Measurements from ENCODE around the gene TEN1. TPM values are rescaled to one million over a fixed set of nuclear protein-coding genes. Genes with fewer than 3 reads are reported as not detected.
"Not testable (repeated sequence)": the region's sequence is repeated elsewhere in the genome, so short reads cannot be mapped to it uniquely, and the experiment has no call there.

Gene TEN1
- total RNA-seq, 1 donor from 2014 or later, result 8.1 TPM

DNA sequence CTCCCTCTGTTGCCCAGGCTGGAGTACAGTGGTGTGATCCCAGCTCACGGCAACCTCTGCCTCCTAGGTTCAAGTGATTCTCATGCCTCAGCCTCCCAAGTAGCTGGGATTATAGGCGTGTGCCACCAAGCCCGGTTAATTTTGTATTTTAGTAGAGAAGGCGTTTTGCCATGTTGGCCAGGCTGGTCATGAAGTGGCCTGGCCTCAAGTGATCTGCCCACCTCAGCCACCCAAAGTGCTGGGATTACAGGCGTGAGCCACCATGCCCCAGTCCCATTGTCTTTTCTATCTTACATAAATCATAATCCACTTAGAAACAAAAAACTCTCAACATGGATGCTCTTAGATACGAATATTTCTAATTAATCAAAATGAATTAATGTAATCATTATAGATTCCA lies 3.9 kb upstream of the TEN1 start:
- DNase-seq (ENCODE audit: low spot score), result peak; percentile 27
- intact Hi-C loops (cut with DNase I); ATAC-seq: not testable (repeated sequence)

DNA sequence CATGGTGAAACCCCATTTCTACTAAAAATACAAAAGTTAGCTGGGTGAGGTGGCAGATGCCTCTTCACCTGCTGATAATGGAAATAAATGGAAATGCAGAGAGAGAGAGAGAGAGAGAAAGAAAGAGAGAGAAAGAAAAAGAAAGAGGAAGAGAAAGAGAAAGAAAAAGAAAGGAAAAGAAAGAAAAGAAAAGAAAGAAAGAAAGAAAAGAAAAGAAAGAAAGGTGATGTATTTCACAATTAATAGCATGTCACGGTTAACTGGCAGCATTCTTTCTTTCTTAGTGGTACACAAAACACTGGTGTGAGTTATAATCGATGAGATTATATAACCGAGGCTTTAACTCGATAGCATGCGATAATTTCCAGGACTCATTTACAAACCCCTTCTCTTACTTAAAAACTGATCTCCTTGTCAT lies 3.3 kb upstream of the TEN1 start:
- intact Hi-C loops (cut with DNase I), result no loop called here
- no peak for ATAC-seq
- DNase-seq (ENCODE audit: low spot score), result no peak

DNA sequence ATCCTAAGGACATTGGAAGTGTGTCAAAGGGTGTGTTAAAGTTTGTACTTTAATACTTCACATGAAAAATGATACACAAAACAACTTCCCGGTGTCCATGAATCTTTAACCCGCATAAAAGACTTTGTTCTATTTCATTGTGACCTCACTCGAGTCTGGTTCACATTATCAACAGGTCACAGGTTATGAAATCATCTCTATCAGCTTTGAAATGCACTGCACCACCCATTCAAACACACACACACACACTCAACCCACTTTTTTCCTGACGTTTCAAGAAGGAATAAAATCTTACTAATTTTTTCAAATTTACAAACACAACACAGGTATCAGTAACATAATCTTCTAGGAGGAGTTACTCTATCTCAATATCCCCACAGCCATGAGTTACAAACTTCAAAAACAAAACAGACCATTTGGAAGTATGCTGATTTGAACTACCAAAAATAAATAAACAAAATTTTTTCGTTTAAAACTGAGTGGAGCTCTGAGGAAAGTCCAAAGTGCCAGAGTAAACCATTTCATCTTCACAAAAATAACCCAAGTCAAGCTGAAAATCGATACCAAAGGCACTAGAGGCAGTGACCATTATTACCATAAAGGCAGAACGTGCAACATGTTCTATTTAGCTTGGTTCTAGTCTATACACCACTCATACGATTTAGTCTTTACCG lies 2.7 kb upstream of the TEN1 start:
- ATAC-seq (no peak), DNase-seq (ENCODE audit: low spot score) (no peak)
- intact Hi-C loops (cut with DNase I), result no loop called here

DNA sequence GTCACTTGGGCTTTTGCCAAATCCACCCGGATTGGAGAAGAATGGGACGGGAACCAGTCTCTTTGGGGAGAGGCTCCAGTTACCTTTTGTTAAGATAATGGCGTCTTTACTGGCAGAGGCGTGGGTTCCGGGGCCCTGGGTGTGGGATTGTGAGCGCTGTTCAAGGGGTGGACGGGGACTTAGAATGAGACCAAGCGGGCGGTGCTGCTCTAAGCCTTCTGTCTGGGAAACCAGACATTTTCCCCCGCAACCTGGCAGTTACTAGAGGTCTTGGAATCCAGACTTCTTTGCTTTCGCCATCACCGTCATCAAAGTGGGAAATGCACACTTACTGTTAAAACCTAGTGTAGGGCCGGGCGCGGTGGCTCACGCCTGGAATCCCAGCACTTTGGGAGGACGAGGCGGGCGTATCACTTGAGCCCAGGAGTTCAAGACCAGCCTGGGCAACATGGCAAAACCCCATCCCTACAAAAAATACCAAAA lies 706 bp downstream of the TEN1 start:
- intact Hi-C loops (cut with DNase I), result no loop called here
- peak; percentile 43 for ATAC-seq
- DNase-seq (ENCODE audit: low spot score), result no peak

DNA sequence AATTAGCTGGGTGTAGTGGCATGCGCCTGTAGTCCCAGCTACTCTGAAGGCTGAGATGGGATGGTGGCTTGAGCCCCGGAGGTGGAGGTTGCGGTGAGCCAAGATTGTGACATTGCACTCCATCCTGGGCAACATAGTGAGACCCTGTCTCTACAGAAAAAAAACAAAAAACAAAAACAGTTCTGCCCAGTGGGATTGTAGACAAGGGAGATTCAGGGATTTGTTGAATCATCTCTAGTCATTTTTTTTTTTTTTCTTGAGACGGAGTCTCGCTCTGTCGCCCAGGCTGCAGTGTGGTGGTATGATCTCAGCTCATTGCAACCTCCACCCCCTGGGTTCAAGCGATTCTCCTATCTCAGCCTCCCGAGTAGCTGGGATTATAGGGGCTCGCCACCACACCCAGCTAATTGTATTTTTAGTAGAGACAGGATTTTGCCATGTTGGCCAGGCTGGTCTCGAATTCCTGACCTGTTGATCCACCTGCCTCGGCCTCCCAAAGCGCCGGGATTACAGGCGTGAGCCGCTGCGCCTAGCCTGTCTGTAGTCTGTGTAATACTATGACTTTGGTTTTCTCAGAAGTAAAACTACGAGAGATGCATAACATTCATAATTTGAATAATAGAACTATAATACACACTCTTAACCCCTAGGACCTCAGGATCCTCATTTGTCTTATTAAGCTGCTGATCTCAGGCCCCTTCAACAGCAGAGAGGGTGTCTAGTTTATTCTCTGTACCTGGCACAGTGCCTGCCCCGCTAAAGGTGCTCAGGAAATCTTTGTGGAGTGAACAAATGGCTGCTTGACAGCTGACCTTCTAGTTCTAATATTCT lies 1.4 kb downstream of the TEN1 start:
- ATAC-seq (peak; percentile 0), DNase-seq (ENCODE audit: low spot score) (peak; percentile 46)
- intact Hi-C loops (cut with DNase I), result no loop called here

DNA sequence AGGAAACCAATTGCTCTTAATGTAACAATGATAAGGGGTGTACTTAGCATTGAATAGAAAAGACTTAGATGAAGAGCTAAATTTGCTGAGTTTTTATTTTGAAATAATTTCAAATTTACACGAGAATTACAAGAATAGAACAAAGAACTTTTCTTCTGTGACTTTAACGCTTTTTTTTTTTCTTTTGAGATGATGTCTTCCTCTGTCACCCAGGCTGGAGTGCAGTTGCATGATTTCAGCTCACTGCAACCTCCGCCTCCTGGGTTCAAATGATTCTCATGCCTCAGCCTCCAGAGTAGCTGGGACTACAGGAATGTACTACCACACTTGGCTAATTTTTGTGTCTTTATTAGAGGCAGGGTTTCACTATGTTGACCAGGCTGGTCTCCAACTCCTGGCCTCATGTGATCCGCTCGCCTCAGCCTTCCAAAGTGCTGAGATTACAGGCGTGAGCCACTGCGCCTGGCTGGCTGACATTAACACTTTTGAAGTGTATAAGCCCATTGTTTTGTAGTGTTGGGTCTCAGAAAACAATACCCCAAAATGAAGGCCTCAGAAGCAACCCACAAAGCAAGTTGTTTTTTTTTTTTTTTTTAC lies 2.1 kb downstream of the TEN1 start:
- ATAC-seq (no peak), DNase-seq (ENCODE audit: low spot score) (no peak)
- intact Hi-C loops (cut with DNase I), result no loop called here

DNA sequence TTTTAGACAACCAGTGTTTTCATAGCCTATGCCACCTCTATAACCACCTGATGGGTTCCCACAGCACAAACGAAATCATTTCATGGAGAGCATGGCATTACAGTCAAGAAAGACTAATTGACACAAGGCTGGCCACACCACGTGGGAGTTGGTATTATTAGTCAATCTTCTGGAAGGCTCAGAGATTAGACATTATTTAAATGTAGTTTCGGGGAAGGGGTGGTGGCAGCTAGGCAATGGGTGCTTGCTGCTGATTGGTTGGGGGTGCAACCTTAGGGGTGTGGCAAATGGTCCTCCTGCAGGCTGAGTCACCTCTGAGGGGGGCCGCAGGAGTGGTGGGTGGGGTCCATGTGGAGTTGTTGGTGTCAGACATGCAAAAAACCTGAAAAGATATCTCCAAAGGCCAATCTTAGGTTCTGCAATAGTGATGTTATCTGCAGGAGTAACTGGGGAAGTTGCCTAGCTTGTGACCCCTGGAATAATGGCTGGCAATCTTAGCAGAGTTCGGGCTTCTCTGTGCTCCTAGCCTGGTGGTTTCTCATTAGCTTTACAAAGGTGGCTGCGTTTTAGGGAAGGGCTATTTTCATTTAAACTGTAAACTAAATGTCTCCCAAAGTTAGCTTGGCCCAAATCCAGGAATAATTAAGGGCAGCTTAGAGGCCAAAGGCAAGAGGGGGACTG lies 4.6 kb downstream of the TEN1 start:
- no peak for DNase-seq (ENCODE audit: low spot score)
- no peak for ATAC-seq
- intact Hi-C loops (cut with DNase I), result no loop called here

DNA sequence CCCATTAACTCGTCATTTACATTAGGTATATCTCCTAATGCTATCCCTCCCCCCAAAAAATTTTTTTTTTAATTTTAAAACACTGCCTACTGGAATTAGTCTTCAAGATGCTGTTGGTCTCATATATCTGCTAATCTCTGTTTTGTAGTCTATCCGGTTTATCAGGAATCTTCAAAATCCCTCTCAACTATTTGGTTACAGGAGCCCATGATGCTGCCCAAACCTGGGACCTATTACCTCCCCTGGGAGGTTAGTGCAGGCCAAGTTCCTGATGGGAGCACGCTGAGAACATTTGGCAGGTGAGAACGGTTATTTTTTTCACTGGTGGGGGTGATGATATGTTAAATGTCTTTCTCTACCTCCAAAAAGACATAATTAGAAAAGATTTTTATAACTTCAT lies 6.9 kb downstream of the TEN1 start:
- intact Hi-C loops (cut with DNase I), result no loop called here
- ATAC-seq, result no peak
- DNase-seq (ENCODE audit: low spot score), result no peak

DNA sequence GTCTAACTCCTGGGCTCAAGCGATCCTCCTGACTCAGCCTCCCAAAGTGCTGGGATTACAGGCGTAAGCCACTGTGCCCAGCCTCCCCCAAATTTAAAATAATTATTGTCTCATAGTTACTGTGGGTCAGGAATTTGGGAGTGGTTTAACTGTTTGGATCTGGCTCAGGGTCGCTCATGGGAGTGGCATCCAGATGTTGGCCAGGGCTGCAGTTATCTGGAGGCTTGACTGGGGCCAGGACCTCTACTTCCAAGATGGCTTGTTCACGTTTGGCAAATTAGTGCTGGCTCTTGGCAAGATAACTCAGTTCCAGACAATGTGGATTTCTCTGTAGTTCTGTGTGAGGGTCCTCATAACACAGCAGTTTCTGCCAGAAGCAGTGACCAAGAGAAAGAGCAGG lies 8.0 kb downstream of the TEN1 start:
- intact Hi-C loops (cut with DNase I), result no loop called here
- DNase-seq (ENCODE audit: low spot score), result no peak

DNA sequence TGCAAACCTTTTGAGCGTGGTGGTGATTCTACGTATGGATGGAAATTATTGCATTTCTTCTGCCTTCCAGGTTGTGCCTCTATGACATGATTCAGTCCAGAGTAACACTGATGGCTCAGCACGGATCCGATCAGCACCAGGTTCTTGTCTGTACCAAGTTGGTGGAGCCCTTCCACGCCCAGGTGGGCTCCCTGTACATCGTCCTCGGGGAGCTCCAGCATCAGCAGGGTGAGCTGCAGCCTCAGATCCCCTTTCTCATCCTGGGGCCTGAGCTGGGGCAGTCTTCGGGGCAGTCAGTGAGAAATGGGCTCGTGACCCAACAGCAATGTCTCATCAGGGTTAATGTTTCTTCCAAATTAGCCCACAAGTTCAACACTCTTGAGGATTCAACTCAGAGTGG lies 12.4 kb downstream of the TEN1 start:
- no peak for ATAC-seq
- DNase-seq (ENCODE audit: low spot score), result no peak
- intact Hi-C loops (cut with DNase I), result no loop called here

More for the DNA sequence above, 8.0 kb downstream of the TEN1 start:
- ATAC-seq, result no peak

DNA sequence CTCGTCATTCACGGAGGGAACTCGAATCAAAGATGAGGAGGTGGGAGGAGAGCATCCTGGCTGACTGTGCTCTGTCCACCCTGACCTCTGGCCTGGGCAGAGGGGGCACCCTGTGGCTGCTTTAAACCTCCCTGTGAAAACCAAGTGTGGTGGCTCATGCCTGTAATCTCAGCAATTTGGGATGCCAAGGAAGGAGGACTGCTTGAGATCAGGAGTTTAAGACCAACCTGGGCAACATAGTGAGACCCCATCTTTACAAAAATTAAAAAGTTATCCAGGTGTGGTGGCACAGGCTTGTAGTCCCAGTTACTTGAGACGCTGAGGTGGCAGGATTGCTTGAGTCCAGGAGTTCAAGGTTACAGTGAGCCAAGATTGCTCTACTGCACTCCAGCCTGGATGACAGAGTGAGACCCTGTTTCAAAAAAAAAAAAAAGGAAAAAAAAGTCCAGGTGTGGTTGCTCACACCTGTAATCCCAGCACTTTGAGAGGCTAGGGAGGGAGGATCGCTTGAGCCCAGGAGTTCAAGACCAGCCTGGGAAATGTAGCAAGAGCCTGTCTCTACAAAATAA lies 15.8 kb downstream of the TEN1 start:
- ATAC-seq (no peak), DNase-seq (ENCODE audit: low spot score) (no peak)
- intact Hi-C loops (cut with DNase I), result no loop called here

DNA sequence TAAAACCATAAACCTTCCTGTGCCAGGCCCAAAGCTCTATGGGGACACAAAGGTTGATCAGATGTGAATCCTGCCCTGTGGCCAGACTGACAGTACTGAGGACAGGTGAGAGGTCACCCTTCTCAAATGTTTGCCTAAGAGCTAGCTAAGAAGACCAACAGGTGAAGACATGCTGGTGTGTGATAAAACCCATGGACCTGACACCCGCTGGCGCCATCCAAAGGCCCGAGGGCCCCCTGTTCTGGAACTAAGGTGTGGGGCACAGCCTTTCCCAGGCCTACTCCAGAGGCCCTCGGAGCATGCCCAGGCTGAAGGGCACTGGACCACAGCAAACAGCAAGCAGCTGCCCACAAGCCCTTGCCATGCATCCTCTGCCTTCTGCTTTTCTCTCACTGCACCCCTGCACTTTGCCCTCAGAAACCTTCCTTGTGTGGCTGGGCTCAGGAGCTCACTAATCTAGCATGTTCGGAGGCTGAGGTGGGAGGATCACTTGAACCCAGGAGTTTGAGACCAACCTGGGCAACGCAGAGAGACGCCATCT lies 16.4 kb downstream of the TEN1 start:
- ATAC-seq, result no peak
- intact Hi-C loops (cut with DNase I), result no loop called here
- no peak for DNase-seq (ENCODE audit: low spot score)

DNA sequence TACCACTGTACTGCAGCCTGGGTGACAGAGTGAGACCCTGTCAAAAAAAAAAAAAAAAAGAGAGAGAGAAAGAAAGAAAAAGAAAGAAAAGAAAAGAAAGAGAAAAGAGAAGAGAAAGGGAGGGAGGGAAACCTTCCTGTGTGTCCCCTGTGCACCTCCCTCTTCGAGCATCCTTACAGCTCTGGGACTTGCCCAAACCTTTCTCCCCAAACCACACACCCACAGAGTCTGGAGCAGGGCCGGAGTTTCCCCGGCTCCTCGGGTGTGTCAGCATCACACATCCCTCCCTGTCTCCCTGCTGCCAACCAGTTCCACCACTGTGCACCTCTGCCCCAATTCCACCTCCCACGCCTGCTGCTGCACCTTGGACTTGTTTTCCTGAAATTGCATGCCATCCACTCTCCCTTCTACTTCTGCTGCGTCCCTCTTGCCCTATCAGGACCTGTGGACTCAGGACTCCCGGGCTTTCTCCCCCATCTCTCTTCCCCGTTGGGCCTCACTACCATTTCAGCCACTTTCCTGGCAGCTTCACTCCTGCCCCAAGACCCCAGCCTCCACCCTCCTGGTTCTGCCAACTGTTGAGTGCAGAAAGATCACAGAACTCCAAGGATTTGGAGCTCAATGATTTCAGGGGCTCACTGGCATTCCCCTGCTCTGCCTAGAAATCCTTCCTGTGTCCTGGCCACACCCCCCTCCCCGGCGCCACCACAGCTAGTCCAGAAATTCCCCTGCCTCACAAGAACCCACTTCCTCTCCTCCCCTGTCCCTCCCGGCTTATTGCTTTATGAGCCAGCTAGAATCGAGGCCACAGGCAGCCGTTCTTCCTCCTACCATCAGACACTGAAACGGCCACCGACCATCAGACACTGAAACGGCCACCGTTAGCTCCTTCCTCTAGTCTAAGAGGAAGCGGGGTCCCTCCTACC lies 17.9 kb downstream of the TEN1 start:
- DNase-seq (ENCODE audit: low spot score), result no peak

DNA sequence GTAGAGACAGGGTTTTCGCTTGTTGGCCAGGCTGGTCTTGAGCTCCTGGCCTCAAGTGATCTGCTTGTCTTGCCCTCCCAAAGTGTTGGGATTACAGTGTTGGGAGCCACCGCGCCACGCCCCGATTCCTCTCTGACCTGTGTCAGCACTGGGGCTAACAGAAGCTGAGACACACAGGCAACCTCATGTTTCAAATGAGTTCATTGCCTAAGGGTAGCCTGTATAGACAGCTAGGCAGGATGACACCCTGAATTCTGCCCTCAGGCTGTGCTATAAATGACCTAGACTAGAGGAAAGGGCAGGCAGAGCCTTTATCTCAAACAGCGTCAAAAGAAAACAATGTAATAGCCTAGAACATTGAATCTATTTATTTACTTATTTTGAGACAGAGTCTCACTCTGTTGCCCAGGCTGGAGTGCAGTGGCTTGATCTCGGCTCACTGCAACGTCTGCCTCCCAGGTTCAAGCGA lies 19.3 kb downstream of the TEN1 start:
- no peak for ATAC-seq
- intact Hi-C loops (cut with DNase I), result no loop called here

More for the DNA sequence above, 17.9 kb downstream of the TEN1 start:
- intact Hi-C loops (cut with DNase I), result no loop called here
- peak; percentile 25 for ATAC-seq

DNA sequence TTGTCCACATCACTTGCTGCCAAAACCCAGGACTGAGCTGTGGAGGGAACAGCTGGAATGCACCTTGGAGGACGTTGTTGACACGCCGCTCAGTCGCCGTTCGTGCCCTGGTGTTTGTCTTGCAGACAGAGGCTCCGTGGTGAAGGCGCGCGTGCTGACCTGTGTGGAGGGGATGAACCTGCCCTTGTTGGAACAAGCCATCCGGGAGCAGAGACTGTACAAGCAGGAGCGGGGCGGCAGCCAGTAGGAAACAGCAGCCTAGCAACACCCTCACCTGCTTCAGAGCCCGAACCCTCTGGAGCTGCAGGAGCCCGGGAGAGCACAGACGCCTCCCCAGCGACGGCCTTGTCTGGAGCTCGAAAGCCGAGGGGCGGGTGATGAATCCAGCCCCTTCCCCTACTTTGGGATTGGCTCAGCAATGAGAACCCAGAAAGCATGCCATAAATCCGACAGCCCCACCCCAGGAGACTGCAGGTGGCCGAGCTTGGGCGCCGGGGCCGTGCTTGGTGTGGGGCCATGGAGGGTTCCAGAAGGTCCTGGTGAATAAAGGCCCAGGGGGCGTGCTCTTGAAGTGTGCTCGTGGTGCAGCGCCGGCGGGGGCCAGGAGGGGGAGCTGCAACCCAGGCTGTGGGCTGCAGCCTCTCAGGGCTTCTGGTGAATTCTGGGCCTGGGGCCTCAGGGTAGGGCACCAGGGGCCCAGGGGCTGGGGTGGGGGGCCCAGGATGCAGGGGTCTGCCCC lies 21.1 kb downstream of the TEN1 start:
- no peak for DNase-seq (ENCODE audit: low spot score)
- no peak for ATAC-seq
- intact Hi-C loops (cut with DNase I), result no loop called here

More for the DNA sequence above, 19.3 kb downstream of the TEN1 start:
- no peak for DNase-seq (ENCODE audit: low spot score)

DNA sequence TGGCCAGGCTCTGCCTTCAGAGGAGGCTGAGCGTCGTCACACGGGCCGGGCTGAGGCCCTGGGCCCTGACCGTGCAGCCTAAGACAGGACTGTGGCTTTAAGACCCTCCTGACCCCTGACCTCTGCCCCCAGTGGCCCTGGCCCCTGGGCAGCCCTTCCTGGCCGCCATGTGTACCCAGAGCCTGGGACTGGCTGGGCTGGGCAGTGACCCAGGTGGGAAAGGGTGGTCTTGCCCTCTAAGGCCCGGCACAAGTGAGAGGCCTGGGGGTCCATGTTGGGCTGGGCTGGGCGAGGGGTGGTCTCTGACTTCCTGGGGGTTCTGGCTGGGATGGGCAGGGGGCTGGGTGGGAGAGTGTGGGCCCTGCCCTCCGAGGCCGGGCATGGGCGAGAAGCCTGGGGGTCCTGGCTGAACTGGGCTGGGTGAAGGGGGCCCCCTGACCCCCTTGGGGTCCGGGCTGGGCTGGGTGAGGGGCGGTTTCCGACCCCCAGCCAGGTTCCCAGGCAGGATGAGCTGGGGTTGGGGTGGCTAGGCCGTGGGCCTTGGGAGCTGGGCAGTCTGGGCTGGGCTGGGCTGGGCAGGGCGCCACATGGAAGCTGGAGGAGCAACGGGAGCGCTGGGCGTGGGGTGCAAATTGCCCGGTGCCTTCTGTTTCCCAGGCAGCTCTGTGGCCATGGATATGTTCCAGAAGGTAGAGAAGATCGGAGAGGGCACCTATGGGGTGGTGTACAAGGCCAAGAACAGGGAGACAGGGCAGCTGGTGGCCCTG lies 21.9 kb downstream of the TEN1 start, which contains the start of gene CDK3:
Gene CDK3 (plus strand): TSS at position 101 of the 767 bp plus-strand sequence. CDS start 571 bp downstream, at position 672.
- ATAC-seq (no peak), DNase-seq (ENCODE audit: low spot score) (no peak)
- intact Hi-C loops (cut with DNase I), result no loop called here

Measured in sciatic nerve (tissue), 2 donors.